Mucosa of gallbladder (tissue), 1 donor: Measurements from ENCODE around the gene ACP3. TPM values are rescaled to one million over a fixed set of nuclear protein-coding genes. Genes with fewer than 3 reads are reported as not detected.
A peak's percentile ranks its signal among the peaks of the same experiment; 100 is the strongest.
"Not testable (repeated sequence)": the region's sequence is repeated elsewhere in the genome, so short reads cannot be mapped to it uniquely, and the experiment has no call there.

Experiments used
- DNase-seq: peaks from one replicate; pipeline ENCODE4 v3.0.0-alpha.2; 2020; ENCODE audit warnings: low spot score
- total RNA-seq: library from RNA; stranded (reverse); gene quantifications from one replicate; pipeline ENCODE4 v1.2.1, GENCODE V29; 2021
- donor health status: DM: no; HTN: no; CAD: no.

The ACP3 gene
- total RNA-seq: 2.1 TPM

GRCh38 chr3:132317229-132317948 lies at the start of gene ACP3:
ACP3 (plus strand) TSS chr3:132317407; CDS start chr3:132317457, 50 bp downstream.
- peak; percentile 37 for DNase-seq

- DNase-seq: no peak
Observed at GRCh38 chr3:132268956-132269355, 48.3 kb upstream of the ACP3 start.

GRCh38 chr3:132273036-132273435 lies 44.2 kb upstream of the ACP3 start:
- no peak for DNase-seq

- no peak for DNase-seq
Observed at GRCh38 chr3:132276228-132276906, 40.8 kb upstream of the ACP3 start.

- DNase-seq: no peak
Observed at GRCh38 chr3:132279030-132279429, 38.2 kb upstream of the ACP3 start.

- no peak for DNase-seq
Observed at GRCh38 chr3:132283440-132283839, 33.8 kb upstream of the ACP3 start.

GRCh38 chr3:132283916-132284405 lies 33.2 kb upstream of the ACP3 start:
- no peak for DNase-seq

GRCh38 chr3:132284781-132285619 lies 32.2 kb upstream of the ACP3 start:
- no peak for DNase-seq

- no peak for DNase-seq
Observed at GRCh38 chr3:132285620-132285945, 31.6 kb upstream of the ACP3 start.

- DNase-seq: no peak
Observed at GRCh38 chr3:132286035-132286434, 31.2 kb upstream of the ACP3 start.

- no peak for DNase-seq
Observed at GRCh38 chr3:132288357-132288756, 28.9 kb upstream of the ACP3 start.

- no peak for DNase-seq
Observed at GRCh38 chr3:132289316-132289715, 27.9 kb upstream of the ACP3 start.

GRCh38 chr3:132290833-132291232 lies 26.4 kb upstream of the ACP3 start:
- DNase-seq: no peak

GRCh38 chr3:132292042-132292441 lies 25.2 kb upstream of the ACP3 start:
- DNase-seq: no peak

- DNase-seq: no peak
Observed at GRCh38 chr3:132293251-132293650, 24.0 kb upstream of the ACP3 start.

- DNase-seq: no peak
Observed at GRCh38 chr3:132294906-132295305, 22.3 kb upstream of the ACP3 start.

- DNase-seq: not testable (repeated sequence)
Observed at GRCh38 chr3:132303336-132304201, 13.6 kb upstream of the ACP3 start.

GRCh38 chr3:132304351-132304750 lies 12.9 kb upstream of the ACP3 start:
- DNase-seq: not testable (repeated sequence)

- not testable (repeated sequence) for DNase-seq
Observed at GRCh38 chr3:132310057-132310456, 7.2 kb upstream of the ACP3 start.

- no peak for DNase-seq
Observed at GRCh38 chr3:132311316-132311715, 5.9 kb upstream of the ACP3 start.

- no peak for DNase-seq
Observed at GRCh38 chr3:132311841-132312240, 5.4 kb upstream of the ACP3 start.
